ENCODE results near the gene PTDSS2.
A peak's percentile ranks its signal among the peaks of the same experiment; 100 is the strongest.
"Not testable (repeated sequence)": the region's sequence is repeated elsewhere in the genome, so short reads cannot be mapped to it uniquely, and the experiment has no call there.

Gene PTDSS2

DNA sequence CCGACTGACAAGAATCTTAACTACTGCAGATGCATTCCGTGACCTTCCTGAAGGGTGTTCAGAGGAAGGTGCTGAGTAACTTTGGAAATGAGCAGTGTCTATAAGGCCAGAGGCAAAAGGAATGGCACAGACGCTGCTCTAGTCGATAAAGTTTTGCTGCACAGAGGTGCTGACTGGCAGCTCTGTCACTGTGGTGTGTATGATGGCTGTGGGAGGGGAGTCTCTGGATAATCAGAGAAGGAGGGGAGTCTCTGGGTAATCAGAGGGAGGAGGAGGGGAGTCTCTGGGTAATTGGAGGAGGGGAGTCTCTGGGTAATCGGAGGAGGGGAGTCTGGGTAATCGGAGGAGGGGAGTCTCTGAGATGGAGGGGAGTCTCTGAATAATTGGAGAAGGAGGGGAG is 18.4 kb downstream of the PTDSS2 start:
- peak in 1 of 51 donors; percentile 46 for DNase-seq

DNA sequence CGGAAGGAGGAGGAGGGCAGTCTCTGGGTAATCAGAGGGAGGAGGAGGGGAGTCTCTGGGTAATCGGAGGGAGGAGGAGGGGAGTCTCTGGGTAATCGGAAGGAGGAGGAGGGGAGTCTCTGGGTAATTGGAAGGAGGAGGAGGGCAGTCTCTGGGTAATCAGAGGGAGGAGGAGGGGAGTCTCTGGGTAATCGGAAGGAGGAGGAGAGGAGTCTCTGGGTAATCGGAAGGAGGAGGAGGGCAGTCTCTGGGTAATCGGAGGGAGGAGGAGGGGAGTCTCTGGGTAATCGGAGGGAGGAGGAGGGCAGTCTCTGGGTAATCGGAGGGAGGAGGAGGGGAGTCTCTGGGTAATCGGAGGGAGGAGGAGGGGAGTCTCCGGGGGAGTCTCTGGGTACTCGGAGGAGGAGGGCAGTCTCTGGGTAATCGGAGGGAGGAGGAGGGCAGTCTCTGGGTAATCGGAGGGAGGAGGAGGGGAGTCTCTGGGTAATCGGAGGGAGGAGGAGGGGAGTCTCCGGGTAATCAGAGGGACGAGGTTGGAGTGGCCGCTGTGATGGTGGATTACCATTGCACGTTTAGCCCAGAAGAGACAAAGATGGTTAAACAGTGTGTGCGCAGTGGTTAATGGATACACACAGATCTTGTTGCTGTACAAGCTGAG is 19.1 kb downstream of the PTDSS2 start:
- not testable (repeated sequence) for DNase-seq

GRCh38 chr11:469684-470560 is 19.8 kb downstream of the PTDSS2 start:
- peak in 45 of 51 donors; percentile 16 to 84 (median 61) for DNase-seq

DNA sequence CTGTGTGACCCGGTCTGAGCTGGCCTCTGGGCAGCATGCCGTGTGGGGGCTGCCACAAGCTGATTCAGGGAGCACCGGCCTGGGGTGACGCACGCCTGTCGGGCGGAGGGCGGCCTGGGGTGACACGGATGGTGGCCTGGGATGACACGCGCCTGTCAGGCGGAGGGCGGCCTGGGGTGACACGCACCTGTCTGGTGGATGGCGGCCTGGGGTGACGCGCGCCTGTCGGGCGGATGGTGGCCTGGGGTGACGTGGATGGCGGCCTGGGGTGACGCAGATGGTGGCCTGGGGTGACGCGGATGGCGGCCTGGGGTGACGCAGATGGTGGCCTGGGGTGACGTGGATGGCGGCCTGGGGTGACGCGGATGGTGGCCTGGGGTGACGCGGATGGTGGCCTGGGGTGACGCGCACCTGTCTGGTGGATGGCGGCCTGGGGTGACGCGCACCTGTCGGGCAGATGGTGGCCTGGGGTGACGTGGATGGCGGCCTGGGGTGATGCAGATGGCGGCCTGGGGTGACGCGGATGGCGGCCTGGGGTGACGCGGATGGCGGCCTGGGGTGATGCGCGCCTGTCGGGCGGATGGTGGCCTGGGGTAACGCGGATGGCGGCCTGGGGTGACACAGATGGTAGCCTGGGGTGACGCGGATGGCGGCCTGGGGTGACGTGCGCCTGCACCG is 21.5 kb downstream of the PTDSS2 start:
- DNase-seq: no peak

- no peak for DNase-seq
These were observed 22.2 kb downstream of the PTDSS2 start for GRCh38 chr11:472272-472671.

DNA sequence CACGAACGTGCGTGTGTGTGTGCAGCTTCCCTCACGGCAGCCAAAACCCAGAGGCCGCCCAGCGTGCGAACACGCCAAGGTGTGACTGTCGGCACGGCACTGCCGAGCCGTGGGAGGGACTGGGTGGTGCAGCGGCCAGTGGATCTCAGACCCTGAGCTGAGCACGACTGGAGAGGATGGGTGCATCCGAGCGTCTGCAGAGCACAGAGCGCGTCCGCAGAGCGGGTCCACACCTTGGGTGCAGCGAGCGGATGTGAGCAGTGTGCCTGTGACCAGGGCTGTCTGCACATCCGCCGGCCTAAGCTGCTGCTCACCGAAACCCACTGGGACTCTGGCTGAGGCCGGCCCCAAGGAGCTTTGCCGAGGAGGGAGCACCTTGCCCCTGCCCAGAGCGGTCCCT is 22.7 kb downstream of the PTDSS2 start:
- no peak for DNase-seq

DNA sequence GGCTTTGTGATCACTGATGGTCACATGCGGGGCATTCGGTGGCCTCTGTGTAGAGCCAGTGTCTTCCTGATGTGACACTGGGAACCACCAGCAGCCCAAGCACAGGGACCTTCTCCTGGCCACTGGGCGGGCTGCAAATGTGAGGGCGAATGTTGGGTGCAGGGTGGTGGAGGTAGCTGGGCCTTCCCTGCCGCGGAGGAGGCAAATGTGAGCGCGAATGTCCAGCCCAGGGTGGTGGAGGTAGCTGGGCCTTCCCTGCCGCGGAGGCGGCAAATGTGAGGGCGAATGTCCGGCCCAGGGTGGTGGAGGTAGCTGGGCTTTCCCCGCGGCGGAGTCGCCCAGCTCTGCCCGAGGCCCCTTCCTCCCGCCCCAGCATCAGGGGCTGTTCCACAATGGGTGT is 23.3 kb downstream of the PTDSS2 start:
- no peak for DNase-seq

DNA sequence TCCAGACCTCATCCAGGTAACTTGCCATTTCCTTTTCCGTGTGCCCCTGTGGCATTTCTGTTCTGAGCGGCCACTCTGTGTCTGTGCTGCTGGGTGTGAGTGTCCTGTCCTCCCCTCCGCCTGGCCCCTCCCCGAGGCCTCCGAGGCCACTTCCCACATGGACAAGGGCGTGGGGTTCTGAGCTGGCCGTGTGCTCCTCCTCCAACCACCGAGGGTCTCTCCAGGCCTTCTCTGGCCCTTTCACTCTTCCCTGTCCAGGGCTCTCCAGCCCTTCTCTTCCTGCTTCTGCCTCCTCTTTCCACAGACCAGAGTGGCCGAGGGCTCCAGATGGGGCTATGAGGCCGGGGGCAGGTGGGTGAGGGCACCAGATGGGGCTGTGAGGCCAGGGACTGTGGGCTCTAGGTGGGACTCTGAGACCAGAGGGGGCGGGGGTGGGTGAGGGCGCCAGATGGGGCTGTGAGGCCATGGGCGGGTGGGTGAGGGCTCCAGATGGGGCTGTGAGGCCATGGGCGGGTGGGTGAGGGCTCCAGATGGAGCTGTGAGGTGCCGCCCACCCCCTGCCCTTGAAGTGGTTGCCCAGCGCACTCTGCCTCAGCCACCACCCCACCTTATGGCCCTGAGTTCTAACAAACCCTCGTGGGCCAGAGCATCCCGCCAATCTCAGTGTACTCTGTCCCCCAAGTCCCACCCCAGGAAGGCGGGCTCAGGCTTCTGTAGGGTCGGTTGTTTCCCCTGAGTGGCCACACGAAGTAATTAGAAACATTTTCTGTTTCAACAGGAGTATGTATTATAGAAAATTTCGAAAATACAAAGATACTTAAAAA is 24.1 kb downstream of the PTDSS2 start:
- DNase-seq: no peak

DNA sequence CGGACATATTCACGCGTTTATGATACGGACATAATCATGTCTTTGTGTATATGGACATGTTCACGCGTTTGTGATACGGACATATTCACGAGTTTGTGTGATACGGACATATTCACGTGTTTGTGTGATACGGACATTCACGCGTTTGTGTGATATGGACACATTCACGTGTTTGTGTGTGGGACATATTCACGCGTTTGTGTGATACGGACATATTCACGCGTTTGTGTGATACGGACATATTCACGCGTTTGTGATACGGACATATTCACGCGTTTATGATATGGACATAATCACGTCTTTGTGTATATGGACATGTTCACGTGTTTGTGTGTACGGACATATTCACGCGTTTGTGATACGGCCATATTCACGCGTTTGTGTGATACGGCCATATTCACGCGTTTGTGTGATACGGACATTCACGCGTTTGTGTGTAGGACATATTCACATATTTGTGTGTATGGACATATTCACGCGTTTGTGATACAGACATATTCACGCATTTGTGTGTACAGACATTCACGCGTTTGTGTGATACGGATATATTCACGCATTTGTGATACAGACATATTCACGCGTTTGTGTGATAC is 24.9 kb downstream of the PTDSS2 start:
- DNase-seq: no peak

GRCh38 chr11:475941-476340 is 25.9 kb downstream of the PTDSS2 start:
- no peak for DNase-seq

DNA sequence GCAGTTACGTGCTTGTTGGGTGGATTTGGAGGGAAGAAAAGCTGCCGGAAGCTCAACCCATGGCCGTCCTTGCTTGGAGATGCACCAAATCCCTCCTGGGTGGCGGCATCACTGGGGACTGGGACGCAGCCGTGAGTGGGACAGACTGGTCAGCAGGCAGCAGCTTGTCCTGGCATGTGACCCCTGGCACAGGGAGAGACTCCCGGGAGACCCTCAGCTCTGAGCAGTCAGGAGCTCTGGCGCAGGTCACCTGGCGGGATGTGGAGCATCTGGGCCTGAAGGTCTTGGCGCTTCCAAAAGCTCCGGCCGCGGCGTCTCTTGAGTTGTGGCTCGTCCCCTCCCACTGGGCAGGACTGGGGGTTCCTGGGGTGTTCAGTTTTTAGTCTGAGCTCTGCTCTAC is 26.3 kb downstream of the PTDSS2 start:
- DNase-seq: no peak

DNA sequence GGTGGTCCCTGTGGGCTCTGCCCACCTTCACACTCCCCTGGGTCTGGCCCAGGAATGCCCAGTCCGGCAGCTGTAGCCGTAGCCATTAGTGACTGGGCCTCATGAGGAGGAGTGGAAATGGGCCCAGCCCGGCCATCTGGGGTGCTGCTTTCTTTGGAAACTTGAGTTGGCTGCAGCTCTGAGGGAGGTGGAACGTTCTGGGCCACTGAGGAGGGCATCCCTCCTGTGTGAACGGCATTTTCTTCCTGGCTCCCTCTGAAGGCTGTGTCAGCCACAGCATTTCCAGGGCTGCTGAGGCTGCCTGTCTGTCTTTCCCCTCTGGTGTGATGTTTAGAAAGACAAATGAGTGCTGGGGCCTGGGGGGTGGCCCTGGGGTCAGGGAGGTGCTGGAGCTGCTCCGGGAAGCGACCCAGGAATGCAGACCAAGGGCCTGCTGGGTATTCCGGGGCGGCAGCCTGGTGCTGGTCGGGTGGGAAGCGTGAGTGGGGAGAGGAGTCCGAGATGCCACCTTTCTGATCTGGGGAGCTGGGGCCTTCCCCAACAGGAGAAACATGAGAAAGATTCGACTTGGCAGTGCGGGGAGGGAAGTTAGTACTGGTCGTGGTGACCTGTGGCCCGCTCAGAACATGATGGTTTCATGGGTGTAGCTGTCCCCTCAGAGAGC is 27.1 kb downstream of the PTDSS2 start:
- DNase-seq: peak in 6 of 51 donors; percentile 12 to 29 (median 22)

DNA sequence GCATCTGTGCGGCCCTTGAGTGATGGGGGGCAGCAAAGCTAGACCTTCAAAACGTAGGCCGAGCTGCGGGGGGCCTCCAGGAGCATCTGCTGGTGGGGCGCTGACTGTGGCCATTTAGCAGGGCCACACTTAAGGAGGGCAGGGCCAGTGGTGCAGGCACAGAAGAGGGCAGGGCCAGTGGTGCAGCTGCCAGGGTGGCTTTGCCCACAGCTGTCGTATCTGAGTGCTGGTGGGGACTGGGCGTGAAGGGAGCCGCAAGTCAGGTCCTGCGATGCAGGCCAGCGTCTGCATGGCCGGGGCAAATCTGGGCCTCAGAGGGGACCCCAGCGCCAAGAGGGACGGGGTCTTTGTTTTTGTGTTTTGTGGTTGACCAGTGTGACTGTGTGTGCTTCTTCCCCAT is 29.2 kb downstream of the PTDSS2 start:
- peak in 5 of 51 donors; percentile 23 to 42 (median 35) for DNase-seq

DNA sequence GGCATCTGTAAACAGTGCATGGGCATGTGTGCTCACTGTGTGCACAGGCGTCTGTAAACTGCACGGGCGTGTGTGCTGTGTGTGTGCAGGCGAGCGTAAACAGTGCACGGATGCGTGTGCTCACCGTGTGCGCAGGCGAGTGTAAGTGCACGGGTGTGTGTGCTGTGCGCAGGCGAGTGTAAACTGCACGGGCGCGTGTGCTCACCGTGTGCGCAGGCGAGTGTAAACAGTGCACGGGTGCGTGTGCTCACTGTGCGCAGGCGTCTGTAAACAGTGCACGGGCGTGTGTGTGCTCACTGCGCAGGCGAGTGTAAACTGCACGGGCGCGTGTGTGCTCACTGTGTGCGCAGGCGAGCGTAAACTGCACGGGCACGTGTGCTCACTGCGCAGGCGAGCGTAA is 34.5 kb downstream of the PTDSS2 start:
- DNase-seq: no peak

- DNase-seq: no peak
These were observed 36.1 kb downstream of the PTDSS2 start for GRCh38 chr11:486189-486588.

- DNase-seq: no peak
These were observed 37.5 kb downstream of the PTDSS2 start for GRCh38 chr11:487571-488021.

GRCh38 chr11:488062-488461 is 38.0 kb downstream of the PTDSS2 start:
- DNase-seq: no peak

GRCh38 chr11:488579-488978 is 38.5 kb downstream of the PTDSS2 start:
- no peak for DNase-seq

DNA sequence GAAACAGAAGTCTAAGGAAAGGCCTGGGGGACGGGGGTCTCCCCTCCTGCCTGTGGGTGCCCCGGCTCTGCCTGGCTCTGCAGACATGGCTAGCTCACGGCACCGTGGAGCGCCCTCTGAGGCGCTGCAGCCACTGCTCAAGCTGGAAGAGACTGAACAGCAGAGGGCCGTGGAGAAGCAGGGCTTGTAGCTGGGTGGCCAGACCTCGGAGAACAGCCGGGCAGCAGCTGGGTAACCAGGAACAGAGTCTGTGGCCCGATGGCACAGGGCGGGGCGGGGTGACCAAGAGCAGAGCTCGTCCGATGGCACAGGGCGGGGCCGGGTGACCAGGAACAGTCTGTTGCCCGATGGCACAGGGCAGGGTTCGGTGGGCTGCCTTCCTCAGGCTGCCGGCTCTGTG is 38.9 kb downstream of the PTDSS2 start:
- peak in 2 of 51 donors; percentile 19 to 25 for DNase-seq

- no peak for DNase-seq
These were observed 39.6 kb downstream of the PTDSS2 start for GRCh38 chr11:489610-490185.
